Activated CD4-positive, alpha-beta T cell treated with anti-CD3 and anti-CD28 coated beads for 36 hours (primary cell): ENCODE results near the gene SPARC. TPM values are rescaled to one million over a fixed set of nuclear protein-coding genes. Genes with fewer than 3 reads are reported as not detected.
"Not testable (repeated sequence)": the region's sequence is repeated elsewhere in the genome, so short reads cannot be mapped to it uniquely, and the experiment has no call there.

Experiments used
- ATAC-seq: fragments of 200-7000 bp; cut with Tn5 transposase; one replicate; pipeline ENCODE4 v1.10.0; 2021; ENCODE audit warnings: mild to moderate bottlenecking, moderate library complexity
- CTCF ChIA-PET: fragments of 350-600 bp; sonication (Branson Sonifier 250); formaldehyde crosslinking; loops from one replicate; lab custom pipeline; 2021; ENCODE audit warnings: antibody characterized with exemption; lab: Charles Lee
- POLR2A ChIA-PET: fragments of 350-600 bp; sonication (Branson Sonifier 250); formaldehyde crosslinking; loops from one replicate; lab custom pipeline; 2021; ENCODE audit warnings: antibody characterized with exemption, inconsistent platforms; lab: Charles Lee
- DNase-seq: peaks from one replicate; pipeline ENCODE4 v3.0.0-alpha.2; 2020
- H3K27ac Mint-ChIP-seq: one replicate; pipeline ENCODE4 v1.8.0; 2021; ENCODE audit warnings: mixed read lengths
- H3K27me3 Mint-ChIP-seq: one replicate; pipeline ENCODE4 v1.8.0; 2021; ENCODE audit warnings: mixed read lengths
- H3K36me3 Mint-ChIP-seq: one replicate; pipeline ENCODE4 v1.8.0; 2021; ENCODE audit warnings: low read depth, mixed read lengths
- H3K4me1 Mint-ChIP-seq: one replicate; pipeline ENCODE4 v1.8.0; 2021; ENCODE audit warnings: mixed read lengths
- H3K4me3 Mint-ChIP-seq: one replicate; pipeline ENCODE4 v1.8.0; 2021; ENCODE audit warnings: mild to moderate bottlenecking, moderate library complexity, mixed read lengths
- H3K9me3 Mint-ChIP-seq: one replicate; pipeline ENCODE4 v1.8.0; 2021; ENCODE audit warnings: low read depth, mixed read lengths
- intact Hi-C, 2 experiments: fragments of 100-400 bp; cut with DNase I in 1 of 2; cut with micrococcal nuclease in 1 of 2; formaldehyde crosslinking; loops; one replicate each; pipeline versions ENCODE4 v1.14.2 to v1.15.1; 2022 to 2024; cut with DNase I, micrococcal nuclease
- total RNA-seq, 2 experiments: library from RNA; stranded (reverse); gene quantifications; one replicate each; pipeline ENCODE4 v1.2.3, GENCODE V29; 2021

Gene SPARC
- total RNA-seq, 2 experiments from 2014 or later: 0.30 to 0.67 TPM

DNA sequence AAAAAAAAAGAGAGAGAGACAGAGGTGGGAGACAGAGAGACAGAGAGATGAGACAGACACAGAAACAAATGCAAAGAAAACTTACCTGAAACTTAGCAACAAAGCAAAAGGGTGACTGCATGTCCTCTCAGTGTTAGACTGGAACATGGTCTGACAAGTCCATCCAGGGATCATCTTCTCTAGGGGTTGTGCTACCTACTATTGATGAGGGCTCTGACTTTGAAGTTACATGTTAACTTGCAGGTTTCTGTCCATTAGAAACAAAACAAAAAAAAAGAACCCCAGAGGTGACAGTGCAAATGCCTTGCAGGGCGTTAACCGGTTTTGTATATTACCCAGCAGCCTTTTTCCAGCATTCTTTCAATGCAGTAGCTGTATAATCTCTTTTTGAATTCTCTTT is 13.6 kb upstream of the SPARC start:
- Mint-ChIP-seq H3K4me1 (no peaks in the 10 kb centered on the region), H3K4me3 (no peak overlapping the region), H3K36me3 (no peaks in the 10 kb centered on the region), H3K27ac (no peak overlapping the region), H3K9me3 (no peaks in the 10 kb centered on the region), H3K27me3 (peaks cover 2% of the 10 kb centered on the region)
- ChIA-PET POLR2A (no interaction called here), CTCF (no interaction called here)
- DNase-seq (no peak), ATAC-seq (no peak)
- intact Hi-C loops: no loop called here

DNA sequence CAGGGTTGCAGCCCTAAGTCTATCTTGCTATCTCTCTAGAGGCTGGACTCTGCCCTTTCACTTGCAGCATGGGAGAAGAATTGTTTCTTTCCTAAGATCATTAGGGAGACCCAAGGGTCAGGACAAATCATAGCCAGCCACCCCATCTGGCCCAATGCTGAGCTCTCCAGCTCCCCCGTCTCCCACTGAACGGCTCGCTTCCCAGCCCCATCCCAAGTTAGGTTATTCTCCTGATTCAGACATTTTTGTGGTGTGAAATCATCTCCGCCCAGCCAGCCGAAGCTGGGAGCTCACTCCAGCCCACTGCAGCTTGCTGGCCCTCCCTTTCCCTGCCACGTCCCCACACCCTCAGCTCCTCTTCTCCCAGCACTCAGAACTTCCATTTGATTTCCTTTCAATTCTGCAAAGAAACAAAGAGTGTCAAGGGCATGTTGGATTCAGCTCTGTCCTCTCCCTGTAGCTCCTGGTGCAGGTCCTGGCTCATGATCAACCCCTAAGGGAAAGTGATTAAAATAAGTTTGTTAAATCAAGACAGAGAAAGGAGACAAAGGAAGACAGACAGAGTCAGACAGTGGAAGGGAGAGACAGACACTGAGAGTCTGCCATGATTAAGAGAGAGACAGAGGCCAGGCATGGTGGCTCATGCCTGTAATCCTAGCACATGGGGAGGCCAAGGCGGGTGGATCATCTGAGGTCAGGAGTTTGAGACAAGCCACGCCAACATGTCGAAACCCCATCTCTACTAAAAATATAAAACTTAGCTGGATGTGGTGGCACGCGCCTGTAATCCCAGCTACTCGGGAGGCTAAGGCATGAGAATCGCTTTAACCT is 12.6 kb upstream of the SPARC start:
- no peaks in the 10 kb centered on the region for H3K4me1 Mint-ChIP-seq
- H3K4me3 Mint-ChIP-seq: no peak overlapping the region
- H3K36me3 Mint-ChIP-seq: no peaks in the 10 kb centered on the region
- POLR2A ChIA-PET: no interaction called here
- no peaks in the 10 kb centered on the region for H3K9me3 Mint-ChIP-seq
- H3K27ac Mint-ChIP-seq: no peak overlapping the region
- peaks cover 2% of the 10 kb centered on the region for H3K27me3 Mint-ChIP-seq
- ATAC-seq (no peak), DNase-seq (no peak)
- intact Hi-C loops: no loop called here
- CTCF ChIA-PET: interaction anchor here (0.7 to 1.0 kb wide), 3 partner anchors 35 to 321 kb away, joined by 3 to 5 read pairs (median 3); no protein-coding TSS in a partner anchor

DNA sequence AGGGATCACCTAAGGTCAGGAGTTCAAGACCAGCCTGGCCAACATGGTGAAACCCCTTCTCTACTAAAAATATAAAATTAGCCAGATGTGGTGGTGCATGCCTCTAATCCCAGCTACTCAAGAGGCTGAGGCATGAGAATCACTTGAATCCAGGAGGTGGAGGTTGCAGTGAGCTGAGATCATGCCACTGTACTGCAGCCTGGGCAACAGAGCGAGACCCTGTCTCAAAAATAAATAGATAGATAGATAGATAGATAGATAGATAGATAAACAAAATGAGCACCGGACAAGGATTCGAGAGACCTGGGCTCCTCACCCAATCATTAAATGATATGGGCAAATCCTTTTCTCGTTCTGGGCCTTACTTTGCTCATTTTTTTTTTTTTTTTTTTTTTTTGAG is 11.4 kb upstream of the SPARC start:
- intact Hi-C loops, DNase-seq, H3K27me3 Mint-ChIP-seq, H3K9me3 Mint-ChIP-seq, ATAC-seq, POLR2A ChIA-PET, H3K4me3 Mint-ChIP-seq, H3K4me1 Mint-ChIP-seq, H3K36me3 Mint-ChIP-seq, H3K27ac Mint-ChIP-seq: not testable (repeated sequence)
- CTCF ChIA-PET: interaction anchor here (0.6 kb wide), 1 partner anchor 35 kb away, joined by 3 read pairs; no protein-coding TSS in a partner anchor

DNA sequence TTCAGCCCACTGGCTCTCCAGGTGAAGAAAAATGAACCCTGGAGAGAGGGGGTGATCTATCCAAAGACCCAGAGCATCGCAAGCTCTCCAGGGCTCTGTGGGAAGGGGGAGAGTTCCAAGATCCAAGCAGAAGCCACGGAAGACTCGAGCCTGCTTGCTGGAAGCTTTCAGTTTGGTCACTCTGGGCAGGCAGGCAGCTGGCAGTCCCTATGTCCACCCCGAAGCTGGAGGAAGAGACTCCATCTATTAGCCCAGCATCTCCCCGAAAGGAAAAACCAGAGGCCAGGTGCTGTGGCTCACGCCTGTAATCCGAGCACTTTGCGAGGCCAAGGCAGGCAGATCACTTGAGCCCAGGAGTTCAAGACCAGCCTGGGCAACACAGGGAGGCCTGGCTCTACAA is 10.7 kb upstream of the SPARC start:
- Mint-ChIP-seq H3K4me1 (no peaks in the 10 kb centered on the region), H3K27me3 (peaks cover 2% of the 10 kb centered on the region), H3K9me3 (no peaks in the 10 kb centered on the region), H3K36me3 (no peaks in the 10 kb centered on the region), H3K4me3 (no peak overlapping the region), H3K27ac (no peak overlapping the region)
- no peak for ATAC-seq
- intact Hi-C loops: no loop called here
- ChIA-PET POLR2A (no interaction called here), CTCF (interaction anchor here (0.6 to 0.9 kb wide), 2 partner anchors 8 to 36 kb away, joined by 3 to 5 read pairs; no protein-coding TSS in a partner anchor)
- DNase-seq: no peak

DNA sequence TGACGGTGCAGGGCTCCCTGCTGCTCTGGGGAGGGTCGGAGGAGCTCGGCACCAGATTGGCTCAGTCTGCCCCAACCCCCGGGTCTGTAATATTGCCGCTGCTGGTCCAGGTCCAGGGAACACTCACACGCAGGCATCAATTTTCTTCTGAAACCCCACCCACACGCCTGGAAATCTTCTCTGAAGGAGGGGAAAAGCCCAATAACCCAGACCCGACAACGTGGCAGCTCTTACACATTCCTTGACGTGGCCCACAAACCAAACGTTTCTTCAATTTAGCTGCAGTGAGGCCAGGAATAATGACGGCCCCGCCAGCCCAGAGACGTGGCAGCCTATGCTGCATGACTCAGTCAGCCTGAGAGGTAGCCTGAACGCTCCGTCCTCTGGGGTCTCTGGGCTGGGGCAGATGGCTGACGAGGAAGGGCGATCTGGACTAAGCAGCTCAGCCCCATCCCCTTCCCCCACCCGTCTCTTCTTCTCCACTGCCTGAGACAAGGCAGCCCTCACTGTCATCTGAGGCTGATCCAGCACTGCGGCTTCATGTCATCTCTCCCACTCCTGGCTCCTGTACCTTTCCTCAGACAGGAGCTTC is 9.9 kb upstream of the SPARC start:
- CTCF ChIA-PET: interaction anchor here (0.6 to 1.3 kb wide), 3 partner anchors 9 to 45 kb away, joined by 3 to 5 read pairs (median 4); no protein-coding TSS in a partner anchor
- intact Hi-C loops: no loop called here
- DNase-seq (no peak), ATAC-seq (no peak)
- Mint-ChIP-seq H3K27me3 (peaks cover 2% of the 10 kb centered on the region), H3K36me3 (no peaks in the 10 kb centered on the region), H3K4me3 (no peak overlapping the region), H3K4me1 (no peaks in the 10 kb centered on the region), H3K27ac (no peak overlapping the region), H3K9me3 (no peaks in the 10 kb centered on the region)
- POLR2A ChIA-PET: no interaction called here

DNA sequence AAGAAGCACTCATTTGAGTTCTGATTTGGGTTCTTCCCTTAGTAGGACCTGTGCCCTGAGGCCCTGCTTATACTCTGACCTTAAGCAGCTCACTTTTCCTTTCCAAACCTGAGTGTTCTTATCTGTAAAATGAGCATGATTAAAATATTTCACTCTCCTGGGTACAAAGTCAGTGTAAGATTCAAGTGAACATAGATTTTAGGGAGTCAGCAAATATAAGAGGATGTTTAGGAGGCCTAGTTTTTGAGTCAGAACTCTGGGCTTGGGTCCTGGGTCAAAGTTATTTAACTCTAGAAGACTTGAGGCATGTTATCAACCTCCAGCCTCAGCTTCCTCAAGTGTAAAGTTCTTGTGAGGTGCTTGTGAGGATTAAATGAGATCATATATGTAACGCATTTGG is 8.7 kb upstream of the SPARC start:
- no peak for DNase-seq
- Mint-ChIP-seq H3K4me1 (no peaks in the 10 kb centered on the region), H3K9me3 (no peaks in the 10 kb centered on the region), H3K4me3 (no peak overlapping the region), H3K27me3 (peaks cover 2% of the 10 kb centered on the region), H3K36me3 (no peaks in the 10 kb centered on the region), H3K27ac (no peak overlapping the region)
- POLR2A ChIA-PET: no interaction called here
- intact Hi-C loops: no loop called here
- ATAC-seq: no peak
- CTCF ChIA-PET: interaction anchor here (0.6 to 1.3 kb wide), 2 partner anchors 10 to 37 kb away, joined by 3 read pairs; no protein-coding TSS in a partner anchor

DNA sequence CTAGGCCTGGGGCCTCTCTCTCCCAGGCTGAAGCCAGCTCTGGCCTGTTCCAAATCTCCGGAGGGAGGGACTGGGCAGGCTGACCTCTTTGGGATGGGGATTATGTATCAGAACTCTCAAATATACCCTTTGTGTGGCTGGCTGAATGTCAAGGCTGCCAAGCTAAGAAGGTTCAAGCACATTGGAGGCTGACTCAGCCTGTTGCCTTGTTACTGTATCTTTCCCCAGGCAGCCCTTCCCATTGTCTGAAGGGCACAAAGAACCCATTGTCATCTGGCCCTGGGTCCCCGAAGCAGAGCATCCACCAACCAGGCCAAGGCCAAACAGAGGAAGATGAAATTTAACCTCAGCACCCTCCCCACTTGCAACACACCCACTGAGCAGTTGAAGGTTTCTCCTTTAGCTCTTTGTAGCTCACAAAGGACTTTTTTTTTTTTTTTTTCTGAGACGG is 7.3 kb upstream of the SPARC start:
- H3K9me3 Mint-ChIP-seq: no peaks in the 10 kb centered on the region
- H3K4me3 Mint-ChIP-seq: no peak overlapping the region
- H3K36me3 Mint-ChIP-seq: no peaks in the 10 kb centered on the region
- H3K4me1 Mint-ChIP-seq: no peaks in the 10 kb centered on the region
- ChIA-PET POLR2A (no interaction called here), CTCF (interaction anchor here (0.6 kb wide), 1 partner anchor 14 kb away, joined by 3 read pairs; no protein-coding TSS in a partner anchor)
- H3K27ac Mint-ChIP-seq: no peak overlapping the region
- DNase-seq (no peak), ATAC-seq (no peak)
- intact Hi-C loops: no loop called here
- no peaks in the 10 kb centered on the region for H3K27me3 Mint-ChIP-seq

DNA sequence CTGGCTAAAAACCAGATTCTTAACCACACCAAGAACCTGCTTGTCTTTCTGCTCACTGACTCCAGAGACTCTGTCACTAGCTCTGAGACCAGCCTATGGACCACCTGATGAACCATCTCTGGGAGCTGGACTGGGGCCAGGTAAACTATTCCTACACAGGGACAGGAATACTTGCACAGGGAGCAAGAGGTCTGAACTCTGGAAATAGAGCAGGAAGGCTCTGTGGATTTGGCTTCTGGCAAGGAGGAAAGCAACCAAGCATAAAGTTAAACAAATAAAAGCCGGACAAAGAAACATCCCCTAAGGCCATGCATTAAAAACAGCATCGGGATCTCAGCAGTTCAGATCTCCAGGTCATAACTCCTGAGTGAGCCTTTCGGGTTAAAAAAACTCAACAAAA is 5.6 kb upstream of the SPARC start:
- ChIA-PET POLR2A (no interaction called here), CTCF (interaction anchor here (0.5 to 1.2 kb wide), 2 partner anchors 42 to 49 kb away, joined by 3 to 5 read pairs; no protein-coding TSS in a partner anchor)
- Mint-ChIP-seq H3K27me3 (peaks cover 5% of the 10 kb centered on the region), H3K4me3 (no peak overlapping the region), H3K36me3 (no peaks in the 10 kb centered on the region), H3K9me3 (no peaks in the 10 kb centered on the region), H3K27ac (no peak overlapping the region), H3K4me1 (no peaks in the 10 kb centered on the region)
- ATAC-seq (no peak), DNase-seq (no peak)
- intact Hi-C loops: no loop called here

DNA sequence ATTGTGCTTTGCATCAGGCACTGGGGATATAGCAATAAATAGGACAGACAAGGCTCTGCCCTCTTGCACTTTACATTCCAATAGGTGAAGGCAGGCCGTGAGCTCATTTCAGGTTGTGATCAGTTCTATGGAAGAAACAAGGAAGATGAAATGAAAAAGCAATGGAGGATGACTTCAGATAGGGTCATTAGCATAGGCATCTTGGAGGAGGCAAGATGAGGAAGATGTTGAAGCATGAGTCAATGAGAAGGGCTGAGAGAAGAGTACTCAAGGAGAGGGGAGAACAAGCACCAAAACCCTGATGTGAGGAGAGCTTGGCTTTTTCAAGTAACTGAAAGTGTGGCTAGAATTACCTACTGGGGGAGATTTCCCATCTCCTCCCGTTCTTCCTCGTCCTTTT is 5.0 kb upstream of the SPARC start:
- H3K36me3 Mint-ChIP-seq: no peaks in the 10 kb centered on the region
- no peaks in the 10 kb centered on the region for H3K9me3 Mint-ChIP-seq
- H3K27ac Mint-ChIP-seq: no peak overlapping the region
- ATAC-seq: no peak
- ChIA-PET POLR2A (no interaction called here), CTCF (interaction anchor here (1.1 to 1.2 kb wide), 2 partner anchors 12 to 49 kb away, joined by 5 read pairs; no protein-coding TSS in a partner anchor)
- DNase-seq: no peak
- H3K27me3 Mint-ChIP-seq: peaks cover 11% of the 10 kb centered on the region
- H3K4me1 Mint-ChIP-seq: peaks cover 6% of the 10 kb centered on the region
- H3K4me3 Mint-ChIP-seq: no peak overlapping the region
- intact Hi-C loops: no loop called here

DNA sequence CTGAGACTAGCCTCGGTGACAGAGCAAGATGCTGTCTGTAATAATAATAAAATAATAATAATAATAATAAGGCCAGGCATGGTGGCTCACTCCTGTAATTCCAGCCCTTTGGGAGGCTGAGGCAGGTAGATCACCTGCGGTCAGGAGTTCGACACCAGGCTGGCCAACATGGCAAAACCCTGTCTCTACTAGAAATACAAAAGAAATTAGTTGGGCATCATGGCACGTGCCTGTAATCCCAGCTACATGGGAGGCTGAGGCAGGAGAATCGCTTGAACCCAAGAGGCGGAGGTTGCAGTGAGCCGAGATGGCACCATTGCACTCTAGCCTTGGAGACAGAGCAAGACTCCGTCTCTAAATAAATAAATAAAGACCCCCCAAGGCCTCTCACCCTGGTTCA is 2.9 kb upstream of the SPARC start:
- intact Hi-C loops, CTCF ChIA-PET, H3K9me3 Mint-ChIP-seq, ATAC-seq, H3K27ac Mint-ChIP-seq, POLR2A ChIA-PET, H3K4me3 Mint-ChIP-seq, H3K36me3 Mint-ChIP-seq, DNase-seq: not testable (repeated sequence)
- peaks cover 28% of the 10 kb centered on the region for H3K27me3 Mint-ChIP-seq
- peaks cover 13% of the 10 kb centered on the region for H3K4me1 Mint-ChIP-seq

DNA sequence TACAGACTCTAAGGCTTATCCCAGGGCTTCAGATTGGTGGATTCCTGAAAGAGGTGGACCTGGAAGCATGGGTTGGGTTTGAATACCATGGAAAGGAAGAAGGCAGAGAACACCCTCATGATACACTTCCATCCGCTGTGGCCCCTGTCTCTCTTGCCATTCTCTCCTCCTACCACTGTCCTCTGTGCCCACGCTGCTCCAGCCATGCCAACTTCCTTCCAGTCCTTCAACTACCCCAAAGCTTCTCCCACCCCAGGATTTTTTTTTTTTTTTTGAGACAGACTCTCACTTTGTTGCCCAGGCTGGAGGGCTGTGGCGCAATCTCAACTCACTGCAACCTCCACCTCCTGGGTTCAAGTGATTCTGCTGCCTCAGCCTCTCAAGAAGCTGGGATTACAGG is 1.7 kb upstream of the SPARC start:
- ATAC-seq (no peak), DNase-seq (no peak)
- CTCF ChIA-PET: interaction anchor here (1.2 to 1.5 kb wide), 2 partner anchors 30 to 52 kb away, joined by 3 to 4 read pairs; no protein-coding TSS in a partner anchor
- intact Hi-C loops: no loop called here
- H3K4me1 Mint-ChIP-seq: peaks cover 13% of the 10 kb centered on the region
- H3K36me3 Mint-ChIP-seq: no peaks in the 10 kb centered on the region
- POLR2A ChIA-PET: no interaction called here
- H3K27ac Mint-ChIP-seq: no peak overlapping the region
- H3K27me3 Mint-ChIP-seq: peaks cover 29% of the 10 kb centered on the region
- no peak overlapping the region for H3K4me3 Mint-ChIP-seq
- no peaks in the 10 kb centered on the region for H3K9me3 Mint-ChIP-seq
